Measurements from ENCODE around the gene FGF12.

DNA sequence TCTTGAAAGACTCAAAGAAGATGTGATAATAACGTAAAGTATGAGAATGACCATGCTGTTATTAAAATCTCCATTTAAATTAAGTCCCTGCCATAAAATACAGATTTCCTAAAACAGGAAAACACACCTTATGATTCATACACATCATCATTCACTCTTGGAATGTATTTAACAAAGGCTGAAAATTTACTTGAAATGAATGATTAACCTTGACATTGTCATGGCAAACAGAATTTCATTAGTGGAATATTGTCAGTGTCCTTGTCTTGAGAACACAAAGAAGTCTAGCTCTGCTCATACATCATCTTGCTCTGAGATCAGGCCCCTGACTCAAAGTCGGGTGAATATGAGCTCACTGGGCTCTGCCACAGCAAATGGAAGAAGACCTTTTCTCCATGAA lies 313.9 kb downstream of the FGF12 start:
- TF ChIP-seq, protein P1, sequence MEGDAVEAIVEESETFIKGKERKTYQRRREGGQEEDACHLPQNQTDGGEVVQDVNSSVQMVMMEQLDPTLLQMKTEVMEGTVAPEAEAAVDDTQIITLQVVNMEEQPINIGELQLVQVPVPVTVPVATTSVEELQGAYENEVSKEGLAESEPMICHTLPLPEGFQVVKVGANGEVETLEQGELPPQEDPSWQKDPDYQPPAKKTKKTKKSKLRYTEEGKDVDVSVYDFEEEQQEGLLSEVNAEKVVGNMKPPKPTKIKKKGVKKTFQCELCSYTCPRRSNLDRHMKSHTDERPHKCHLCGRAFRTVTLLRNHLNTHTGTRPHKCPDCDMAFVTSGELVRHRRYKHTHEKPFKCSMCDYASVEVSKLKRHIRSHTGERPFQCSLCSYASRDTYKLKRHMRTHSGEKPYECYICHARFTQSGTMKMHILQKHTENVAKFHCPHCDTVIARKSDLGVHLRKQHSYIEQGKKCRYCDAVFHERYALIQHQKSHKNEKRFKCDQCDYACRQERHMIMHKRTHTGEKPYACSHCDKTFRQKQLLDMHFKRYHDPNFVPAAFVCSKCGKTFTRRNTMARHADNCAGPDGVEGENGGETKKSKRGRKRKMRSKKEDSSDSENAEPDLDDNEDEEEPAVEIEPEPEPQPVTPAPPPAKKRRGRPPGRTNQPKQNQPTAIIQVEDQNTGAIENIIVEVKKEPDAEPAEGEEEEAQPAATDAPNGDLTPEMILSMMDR (IDR thresholded peaks at IDR 0.05 in 2 of 3, conservative IDR thresholded peaks at IDR 0.05 in 1 of 3; ENCODE audit: borderline replicate concordance in 1 of 3, insufficient read depth in 1 of 3, low read depth in 2 of 3, low read length in 2 of 3): no peak
- TF ChIP-seq RAD21 (IDR thresholded peaks at IDR 0.05; ENCODE audit: low read depth) (no peak), POLR2A (IDR thresholded peaks at IDR 0.05; ENCODE audit: borderline replicate concordance, extremely low read depth, insufficient read depth, insufficient read length) (no peak), ZNF274 (IDR thresholded peaks at IDR 0.05; ENCODE audit: low read depth, low read length) (no peak), EZH2phosphoT487 (IDR thresholded peaks at IDR 0.05; ENCODE audit: borderline replicate concordance) (no peak), JUND (IDR thresholded peaks at IDR 0.05) (no peak)
- TF ChIP-seq, protein P2, sequence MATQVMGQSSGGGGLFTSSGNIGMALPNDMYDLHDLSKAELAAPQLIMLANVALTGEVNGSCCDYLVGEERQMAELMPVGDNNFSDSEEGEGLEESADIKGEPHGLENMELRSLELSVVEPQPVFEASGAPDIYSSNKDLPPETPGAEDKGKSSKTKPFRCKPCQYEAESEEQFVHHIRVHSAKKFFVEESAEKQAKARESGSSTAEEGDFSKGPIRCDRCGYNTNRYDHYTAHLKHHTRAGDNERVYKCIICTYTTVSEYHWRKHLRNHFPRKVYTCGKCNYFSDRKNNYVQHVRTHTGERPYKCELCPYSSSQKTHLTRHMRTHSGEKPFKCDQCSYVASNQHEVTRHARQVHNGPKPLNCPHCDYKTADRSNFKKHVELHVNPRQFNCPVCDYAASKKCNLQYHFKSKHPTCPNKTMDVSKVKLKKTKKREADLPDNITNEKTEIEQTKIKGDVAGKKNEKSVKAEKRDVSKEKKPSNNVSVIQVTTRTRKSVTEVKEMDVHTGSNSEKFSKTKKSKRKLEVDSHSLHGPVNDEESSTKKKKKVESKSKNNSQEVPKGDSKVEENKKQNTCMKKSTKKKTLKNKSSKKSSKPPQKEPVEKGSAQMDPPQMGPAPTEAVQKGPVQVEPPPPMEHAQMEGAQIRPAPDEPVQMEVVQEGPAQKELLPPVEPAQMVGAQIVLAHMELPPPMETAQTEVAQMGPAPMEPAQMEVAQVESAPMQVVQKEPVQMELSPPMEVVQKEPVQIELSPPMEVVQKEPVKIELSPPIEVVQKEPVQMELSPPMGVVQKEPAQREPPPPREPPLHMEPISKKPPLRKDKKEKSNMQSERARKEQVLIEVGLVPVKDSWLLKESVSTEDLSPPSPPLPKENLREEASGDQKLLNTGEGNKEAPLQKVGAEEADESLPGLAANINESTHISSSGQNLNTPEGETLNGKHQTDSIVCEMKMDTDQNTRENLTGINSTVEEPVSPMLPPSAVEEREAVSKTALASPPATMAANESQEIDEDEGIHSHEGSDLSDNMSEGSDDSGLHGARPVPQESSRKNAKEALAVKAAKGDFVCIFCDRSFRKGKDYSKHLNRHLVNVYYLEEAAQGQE (IDR thresholded peaks at IDR 0.05; ENCODE audit: low read depth): no peak
- TF ChIP-seq, protein P3, sequence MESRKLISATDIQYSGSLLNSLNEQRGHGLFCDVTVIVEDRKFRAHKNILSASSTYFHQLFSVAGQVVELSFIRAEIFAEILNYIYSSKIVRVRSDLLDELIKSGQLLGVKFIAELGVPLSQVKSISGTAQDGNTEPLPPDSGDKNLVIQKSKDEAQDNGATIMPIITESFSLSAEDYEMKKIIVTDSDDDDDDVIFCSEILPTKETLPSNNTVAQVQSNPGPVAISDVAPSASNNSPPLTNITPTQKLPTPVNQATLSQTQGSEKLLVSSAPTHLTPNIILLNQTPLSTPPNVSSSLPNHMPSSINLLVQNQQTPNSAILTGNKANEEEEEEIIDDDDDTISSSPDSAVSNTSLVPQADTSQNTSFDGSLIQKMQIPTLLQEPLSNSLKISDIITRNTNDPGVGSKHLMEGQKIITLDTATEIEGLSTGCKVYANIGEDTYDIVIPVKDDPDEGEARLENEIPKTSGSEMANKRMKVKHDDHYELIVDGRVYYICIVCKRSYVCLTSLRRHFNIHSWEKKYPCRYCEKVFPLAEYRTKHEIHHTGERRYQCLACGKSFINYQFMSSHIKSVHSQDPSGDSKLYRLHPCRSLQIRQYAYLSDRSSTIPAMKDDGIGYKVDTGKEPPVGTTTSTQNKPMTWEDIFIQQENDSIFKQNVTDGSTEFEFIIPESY (IDR thresholded peaks at IDR 0.05; ENCODE audit: extremely low read depth, insufficient replicate concordance, low read length): no peak
